ENCODE results near the gene ZNF423. TPM values are rescaled to one million over a fixed set of nuclear protein-coding genes. Genes with fewer than 3 reads are reported as not detected.
A peak's percentile ranks its signal among the peaks of the same experiment; 100 is the strongest.

The ZNF423 gene
- polyA plus RNA-seq, 4 donors, result 0.54 to 10.3 (median 2.9) TPM; not detected in 1

DNA sequence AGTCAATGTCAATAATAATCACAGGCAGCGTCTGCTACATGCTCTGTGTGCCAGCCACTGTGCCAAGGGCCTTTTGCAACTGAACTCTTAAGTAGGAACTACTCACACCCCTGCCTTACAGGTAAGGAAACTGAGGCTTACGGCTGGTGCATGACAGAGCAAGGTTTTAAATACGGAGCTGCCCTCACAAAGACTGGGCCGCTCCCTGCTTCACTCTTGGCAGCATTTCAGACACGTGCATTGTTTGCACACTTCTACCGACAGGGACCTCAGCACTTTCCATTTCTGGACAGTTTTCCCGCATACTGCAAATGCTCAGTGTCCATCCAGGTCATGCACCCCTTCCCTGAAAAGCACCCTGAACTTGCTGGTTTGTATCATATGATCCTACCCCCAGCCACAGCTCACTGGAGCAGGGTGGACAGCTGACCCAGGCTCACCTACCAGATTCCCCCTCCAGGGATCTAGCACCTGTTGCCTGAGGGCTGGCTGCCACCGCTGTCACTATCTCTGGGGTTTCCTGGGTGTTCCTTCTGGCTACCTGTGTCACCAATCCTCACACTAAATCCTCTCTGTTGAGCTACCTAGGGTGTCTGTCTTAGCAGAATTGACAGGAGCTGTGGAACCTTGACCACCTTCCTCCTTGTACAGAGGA is 339.4 kb downstream of the ZNF423 start:
- 19 to 62% (median 43%) methylated on average over 8 of the region's 8 CpGs for WGBS, 3 donors
- H3K36me3 ChIP-seq (ENCODE audit: control insufficient read depth in 3 of 3, insufficient read depth in 2 of 3, low read depth in 1 of 3, low read length in 3 of 3), result peaks cover 0 to 18% (median 0%) of the 10 kb centered on the region in 3 donors
- DNase-seq (no peak), FAIRE-seq (no peak)
- H3K9me3 ChIP-seq (ENCODE audit: control insufficient read depth in 2 of 2, insufficient read depth in 1 of 2, low read depth in 1 of 2, low read length in 1 of 2), result no peaks in the 10 kb centered on the region
- no peaks in the 10 kb centered on the region for H3K27me3 ChIP-seq (ENCODE audit: control insufficient read depth in 3 of 3, insufficient read depth in 3 of 3, low read length in 3 of 3)
- no peak overlapping the region for H3K27ac ChIP-seq (ENCODE audit: low read depth in 1 of 3, low read length in 2 of 3)
- no peak overlapping the region for H3K4me3 ChIP-seq (ENCODE audit: low read depth in 1 of 3, low read length in 3 of 3)
- no peaks in the 10 kb centered on the region for H3K4me1 ChIP-seq (ENCODE audit: control insufficient read depth in 3 of 3, insufficient read depth in 2 of 3, low read depth in 1 of 3, low read length in 2 of 3)

DNA sequence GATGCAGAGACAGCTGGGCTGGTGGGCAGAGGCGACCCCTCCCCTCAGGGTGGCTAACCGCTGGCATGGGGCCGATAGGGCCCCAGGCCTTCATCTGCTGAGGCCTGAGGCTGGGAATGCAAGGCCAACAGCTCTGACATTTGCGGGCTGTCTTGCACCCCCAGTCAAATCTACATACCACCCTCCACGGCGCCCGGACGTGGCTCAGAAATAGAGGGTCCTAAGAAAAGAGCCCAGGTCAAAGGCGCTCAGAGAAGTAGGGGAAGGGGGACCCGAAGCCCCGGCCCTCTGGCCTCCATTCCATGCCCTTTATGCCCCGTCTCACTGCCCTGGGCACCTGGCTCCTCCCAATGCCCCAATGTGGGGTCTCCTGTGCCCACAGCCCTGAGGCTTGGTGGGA is 340.1 kb downstream of the ZNF423 start:
- Histone ChIP-seq H3K36me3 (ENCODE audit: control insufficient read depth in 3 of 3, insufficient read depth in 2 of 3, low read depth in 1 of 3, low read length in 3 of 3) (peaks cover 0 to 16% (median 0%) of the 10 kb centered on the region in 3 donors), H3K4me3 (ENCODE audit: low read depth in 1 of 3, low read length in 3 of 3) (no peak overlapping the region), H3K27ac (ENCODE audit: low read depth in 1 of 3, low read length in 2 of 3) (no peak overlapping the region), H3K4me1 (ENCODE audit: control insufficient read depth in 3 of 3, insufficient read depth in 2 of 3, low read depth in 1 of 3, low read length in 2 of 3) (no peaks in the 10 kb centered on the region), H3K9me3 (ENCODE audit: control insufficient read depth in 2 of 2, insufficient read depth in 1 of 2, low read depth in 1 of 2, low read length in 1 of 2) (no peaks in the 10 kb centered on the region), H3K27me3 (ENCODE audit: control insufficient read depth in 3 of 3, insufficient read depth in 3 of 3, low read length in 3 of 3) (no peaks in the 10 kb centered on the region)
- WGBS, 3 donors, result 85 to 92% (median 90%) methylated on average over 9 to 12 of the region's 12 CpGs
- DNase-seq, result no peak
- no peak for FAIRE-seq

DNA sequence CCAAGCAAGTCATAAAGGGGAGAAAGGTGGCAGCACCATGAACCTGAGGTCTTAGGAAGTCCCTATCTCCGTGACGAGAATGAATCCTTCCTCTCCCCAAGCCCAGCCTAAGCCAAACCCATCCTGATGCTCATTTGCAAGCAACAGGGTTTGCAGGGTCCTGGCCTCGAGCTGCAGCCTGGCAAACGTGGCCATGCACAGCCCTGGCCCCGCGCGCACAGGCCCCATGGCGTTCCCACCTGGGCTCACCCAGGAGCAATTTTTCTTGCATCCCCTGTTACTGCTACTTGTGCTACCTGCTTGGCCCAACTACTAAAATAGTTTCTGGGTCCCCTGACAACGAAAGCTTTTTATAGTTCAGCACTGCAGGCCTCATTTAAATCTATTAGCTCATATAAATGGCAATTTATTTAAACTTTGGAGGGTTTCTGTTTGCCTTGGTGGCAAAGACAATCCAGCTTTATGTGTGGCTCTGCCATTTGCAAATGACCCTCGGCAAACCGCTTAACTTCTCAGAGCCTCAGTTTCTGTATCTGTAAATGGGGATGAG is 340.8 kb downstream of the ZNF423 start:
- 81 to 90% (median 88%) methylated on average over 11 of the region's 11 CpGs for WGBS, 3 donors
- DNase-seq (no peak), FAIRE-seq (no peak)
- Histone ChIP-seq H3K4me3 (ENCODE audit: low read depth in 1 of 3, low read length in 3 of 3) (no peak overlapping the region), H3K9me3 (ENCODE audit: control insufficient read depth in 2 of 2, insufficient read depth in 1 of 2, low read depth in 1 of 2, low read length in 1 of 2) (no peaks in the 10 kb centered on the region), H3K36me3 (ENCODE audit: control insufficient read depth in 3 of 3, insufficient read depth in 2 of 3, low read depth in 1 of 3, low read length in 3 of 3) (peaks cover 0 to 18% (median 0%) of the 10 kb centered on the region in 3 donors), H3K4me1 (ENCODE audit: control insufficient read depth in 3 of 3, insufficient read depth in 2 of 3, low read depth in 1 of 3, low read length in 2 of 3) (no peaks in the 10 kb centered on the region), H3K27me3 (ENCODE audit: control insufficient read depth in 3 of 3, insufficient read depth in 3 of 3, low read length in 3 of 3) (no peaks in the 10 kb centered on the region), H3K27ac (ENCODE audit: low read depth in 1 of 3, low read length in 2 of 3) (no peak overlapping the region)

DNA sequence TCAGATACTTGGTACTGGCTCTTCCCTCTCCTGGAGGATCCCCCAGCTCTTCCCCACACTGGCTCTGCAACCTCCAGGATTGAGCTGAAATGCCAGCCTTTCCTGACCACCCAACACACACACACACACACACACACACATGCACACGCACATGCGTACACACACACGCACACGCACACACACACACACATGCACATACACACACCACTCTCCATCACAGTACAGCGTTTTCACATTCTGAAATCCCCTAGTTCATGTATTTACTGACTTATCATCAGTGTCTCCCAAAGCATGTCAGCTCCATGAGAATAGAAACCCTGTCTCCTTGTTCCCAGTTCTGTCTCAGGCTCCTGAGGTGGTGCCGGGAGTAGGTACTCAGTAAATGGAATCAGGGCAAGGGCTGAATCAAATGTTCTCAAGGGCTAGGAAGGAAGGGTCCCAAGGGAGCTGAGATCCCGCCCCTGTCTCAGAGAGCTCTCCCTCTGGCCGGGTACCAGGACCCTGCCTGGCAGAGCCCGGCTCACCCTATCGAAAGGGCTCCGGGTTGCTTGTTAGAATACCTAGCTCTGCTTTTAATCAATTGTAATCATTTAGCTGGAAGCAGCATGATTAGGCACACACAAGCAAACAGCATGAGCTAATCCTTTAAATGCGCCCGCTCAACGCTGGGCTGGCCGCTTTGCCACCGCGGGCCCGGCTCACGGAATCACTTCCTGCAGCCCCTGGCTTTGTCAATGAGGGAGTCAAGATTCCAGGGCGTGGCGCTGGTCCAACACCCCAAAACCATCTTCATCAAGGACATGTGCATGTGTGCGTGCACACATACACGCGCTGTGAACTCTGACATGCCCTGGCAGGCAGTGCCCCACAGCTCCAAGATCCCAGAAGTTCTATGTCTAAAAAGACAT is 341.6 kb downstream of the ZNF423 start:
- H3K27me3 ChIP-seq (ENCODE audit: control insufficient read depth in 3 of 3, insufficient read depth in 3 of 3, low read length in 3 of 3), result no peaks in the 10 kb centered on the region
- 77 to 90% (median 88%) methylated on average over 24 of the region's 24 CpGs for WGBS, 3 donors
- H3K36me3 ChIP-seq (ENCODE audit: control insufficient read depth in 3 of 3, insufficient read depth in 2 of 3, low read depth in 1 of 3, low read length in 3 of 3), result peaks cover 0 to 15% (median 0%) of the 10 kb centered on the region in 3 donors
- no peak overlapping the region for H3K4me3 ChIP-seq (ENCODE audit: low read depth in 1 of 3, low read length in 3 of 3)
- FAIRE-seq (no peak), DNase-seq (no peak)
- H3K9me3 ChIP-seq (ENCODE audit: control insufficient read depth in 2 of 2, insufficient read depth in 1 of 2, low read depth in 1 of 2, low read length in 1 of 2), result no peaks in the 10 kb centered on the region
- H3K27ac ChIP-seq (ENCODE audit: low read depth in 1 of 3, low read length in 2 of 3), result no peak overlapping the region
- H3K4me1 ChIP-seq (ENCODE audit: control insufficient read depth in 3 of 3, insufficient read depth in 2 of 3, low read depth in 1 of 3, low read length in 2 of 3), result no peaks in the 10 kb centered on the region

DNA sequence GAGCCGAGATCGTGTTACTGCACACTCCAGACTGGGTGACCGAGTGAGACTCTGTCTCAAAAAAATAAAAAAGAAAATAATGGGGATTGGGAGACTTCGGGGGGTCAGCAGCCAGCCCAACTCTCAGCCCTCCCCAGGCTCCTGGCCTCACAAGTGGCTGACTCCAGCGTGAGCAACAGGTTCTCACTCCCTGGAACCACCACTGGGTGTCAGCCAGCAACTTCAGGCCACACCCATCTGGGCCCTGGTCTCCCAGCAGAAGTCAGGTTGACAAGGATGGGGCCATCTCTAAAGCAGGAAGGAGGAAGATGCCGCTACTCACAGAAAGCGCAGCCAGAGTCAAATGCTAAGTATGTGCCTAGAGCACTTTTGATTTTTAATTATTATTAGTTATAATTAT is 342.9 kb downstream of the ZNF423 start:
- Histone ChIP-seq H3K27ac (ENCODE audit: low read depth in 1 of 3, low read length in 2 of 3) (no peak overlapping the region), H3K36me3 (ENCODE audit: control insufficient read depth in 3 of 3, insufficient read depth in 2 of 3, low read depth in 1 of 3, low read length in 3 of 3) (peaks cover 0 to 15% (median 0%) of the 10 kb centered on the region in 3 donors), H3K27me3 (ENCODE audit: control insufficient read depth in 3 of 3, insufficient read depth in 3 of 3, low read length in 3 of 3) (no peaks in the 10 kb centered on the region), H3K4me3 (ENCODE audit: low read depth in 1 of 3, low read length in 3 of 3) (no peak overlapping the region), H3K9me3 (ENCODE audit: control insufficient read depth in 2 of 2, insufficient read depth in 1 of 2, low read depth in 1 of 2, low read length in 1 of 2) (no peaks in the 10 kb centered on the region), H3K4me1 (ENCODE audit: control insufficient read depth in 3 of 3, insufficient read depth in 2 of 3, low read depth in 1 of 3, low read length in 2 of 3) (no peaks in the 10 kb centered on the region)
- DNase-seq, result peak in 1 of 2 donors; percentile 31
- no peak for FAIRE-seq
- WGBS, 3 donors, result 64 to 75% (median 69%) methylated on average over 7 of the region's 7 CpGs

DNA sequence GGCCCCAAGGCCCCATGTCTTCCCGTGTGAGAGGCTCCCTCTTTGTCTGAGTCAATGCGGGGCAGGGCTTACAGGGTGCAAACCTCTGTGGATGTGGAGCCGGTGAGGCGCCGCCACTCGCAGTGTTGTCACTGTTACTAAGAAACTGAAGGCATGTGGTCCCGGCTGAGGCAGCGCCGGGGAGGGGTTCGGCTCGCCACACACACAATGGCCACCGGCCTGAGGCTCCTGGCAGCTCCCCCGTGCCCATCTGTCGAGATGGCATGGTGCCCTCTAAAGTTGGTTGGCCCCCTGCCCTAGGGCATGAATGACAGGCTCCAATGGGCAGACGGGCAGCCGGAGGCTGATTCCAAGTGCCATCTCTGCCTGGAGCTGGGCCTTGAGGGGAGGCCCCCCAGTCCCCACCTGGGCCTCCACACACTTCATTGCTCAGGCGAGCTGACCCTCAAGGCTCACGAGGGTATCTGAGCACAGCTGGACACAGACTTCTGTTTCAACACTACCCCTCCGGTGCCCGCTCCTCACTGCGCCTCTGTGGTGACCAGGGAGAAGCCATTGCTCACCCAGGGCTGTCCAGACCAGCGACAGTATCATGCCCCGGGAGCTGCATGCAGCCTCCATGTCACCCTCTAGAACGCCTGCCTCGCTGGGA is 345.1 kb downstream of the ZNF423 start:
- WGBS, 3 donors, result 88 to 92% (median 90%) methylated on average over 25 of the region's 25 CpGs
- Histone ChIP-seq H3K36me3 (ENCODE audit: control insufficient read depth in 3 of 3, insufficient read depth in 2 of 3, low read depth in 1 of 3, low read length in 3 of 3) (peaks cover 0 to 10% (median 0%) of the 10 kb centered on the region in 3 donors), H3K4me1 (ENCODE audit: control insufficient read depth in 3 of 3, insufficient read depth in 2 of 3, low read depth in 1 of 3, low read length in 2 of 3) (no peaks in the 10 kb centered on the region), H3K4me3 (ENCODE audit: low read depth in 1 of 3, low read length in 3 of 3) (no peak overlapping the region), H3K27me3 (ENCODE audit: control insufficient read depth in 3 of 3, insufficient read depth in 3 of 3, low read length in 3 of 3) (no peaks in the 10 kb centered on the region), H3K27ac (ENCODE audit: low read depth in 1 of 3, low read length in 2 of 3) (no peak overlapping the region), H3K9me3 (ENCODE audit: control insufficient read depth in 2 of 2, insufficient read depth in 1 of 2, low read depth in 1 of 2, low read length in 1 of 2) (no peaks in the 10 kb centered on the region)
- no peak for FAIRE-seq
- no peak for DNase-seq

DNA sequence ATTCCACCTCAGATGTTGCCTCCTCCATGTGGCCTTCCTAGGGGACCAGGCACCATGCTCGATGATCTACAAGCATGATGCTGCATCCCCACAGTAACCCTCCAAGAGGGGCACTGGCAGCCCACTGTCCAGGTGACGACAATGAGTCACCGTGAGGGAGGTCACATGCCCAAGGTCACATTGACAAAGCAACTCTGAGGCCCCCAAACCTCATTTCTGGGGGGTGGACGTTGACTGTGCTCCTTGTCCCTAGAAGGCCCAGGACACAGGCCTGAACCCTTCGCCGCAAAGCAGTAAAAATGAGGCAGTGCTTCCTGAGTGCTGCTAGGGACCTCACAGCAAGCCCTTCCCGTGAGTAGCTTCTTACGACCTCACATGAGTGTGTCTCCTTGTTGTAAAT is 345.8 kb downstream of the ZNF423 start:
- H3K4me3 ChIP-seq (ENCODE audit: low read depth in 1 of 3, low read length in 3 of 3), result no peak overlapping the region
- no peaks in the 10 kb centered on the region for H3K4me1 ChIP-seq (ENCODE audit: control insufficient read depth in 3 of 3, insufficient read depth in 2 of 3, low read depth in 1 of 3, low read length in 2 of 3)
- FAIRE-seq, result no peak
- no peak overlapping the region for H3K27ac ChIP-seq (ENCODE audit: low read depth in 1 of 3, low read length in 2 of 3)
- H3K36me3 ChIP-seq (ENCODE audit: control insufficient read depth in 3 of 3, insufficient read depth in 2 of 3, low read depth in 1 of 3, low read length in 3 of 3), result peaks cover 0 to 8% (median 0%) of the 10 kb centered on the region in 3 donors
- WGBS, 3 donors, result 77 to 88% (median 81%) methylated on average over 8 of the region's 8 CpGs
- no peaks in the 10 kb centered on the region for H3K27me3 ChIP-seq (ENCODE audit: control insufficient read depth in 3 of 3, insufficient read depth in 3 of 3, low read length in 3 of 3)
- no peak for DNase-seq
- no peaks in the 10 kb centered on the region for H3K9me3 ChIP-seq (ENCODE audit: control insufficient read depth in 2 of 2, insufficient read depth in 1 of 2, low read depth in 1 of 2, low read length in 1 of 2)

All from small intestine (tissue), 7 donors.